ENCODE results near the gene MESP1.

MESP1 gene

DNA sequence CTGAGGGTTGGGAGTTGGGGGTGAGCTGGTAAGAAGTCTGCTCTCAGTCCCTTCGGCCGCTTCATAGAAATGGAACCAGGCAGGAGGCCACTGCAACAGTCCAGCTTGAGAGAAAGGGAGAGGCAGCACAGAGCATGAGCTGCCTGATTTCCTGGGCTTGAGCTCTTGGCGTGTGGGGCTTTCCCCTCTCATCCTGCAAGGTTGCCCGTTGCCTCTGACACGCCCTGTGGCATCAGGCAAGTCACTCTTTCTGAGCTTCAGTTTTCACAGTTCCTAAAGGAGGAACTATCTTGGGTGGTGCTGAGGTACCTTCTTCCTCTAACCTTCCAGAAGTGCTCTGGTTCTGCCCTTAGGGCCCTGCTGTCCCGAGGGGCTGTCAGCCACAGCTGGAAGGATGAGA is 30.0 kb upstream of the MESP1 start:
- no peak for DNase-seq (ENCODE audit: low spot score)

DNA sequence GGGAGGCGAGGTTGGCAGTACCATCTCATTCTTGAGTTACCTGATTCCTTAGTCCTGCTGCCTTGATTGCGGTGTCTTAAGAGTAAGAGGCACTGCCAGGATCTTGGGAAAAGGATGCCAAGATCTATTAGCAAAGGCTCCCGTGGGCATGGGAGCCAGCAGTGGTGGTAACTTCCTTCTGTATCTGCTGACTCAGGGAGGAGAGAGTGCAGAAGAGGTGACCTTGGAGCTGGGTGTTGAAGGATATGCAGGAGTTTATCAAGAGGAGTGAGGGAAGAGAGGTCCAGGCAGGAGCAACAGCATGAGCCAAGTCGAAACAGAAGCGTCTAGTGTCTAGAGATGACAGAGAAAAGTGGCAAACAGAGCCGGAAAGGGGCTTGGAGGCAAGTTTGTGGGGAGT is 29.6 kb upstream of the MESP1 start:
- DNase-seq (ENCODE audit: low spot score): no peak

DNA sequence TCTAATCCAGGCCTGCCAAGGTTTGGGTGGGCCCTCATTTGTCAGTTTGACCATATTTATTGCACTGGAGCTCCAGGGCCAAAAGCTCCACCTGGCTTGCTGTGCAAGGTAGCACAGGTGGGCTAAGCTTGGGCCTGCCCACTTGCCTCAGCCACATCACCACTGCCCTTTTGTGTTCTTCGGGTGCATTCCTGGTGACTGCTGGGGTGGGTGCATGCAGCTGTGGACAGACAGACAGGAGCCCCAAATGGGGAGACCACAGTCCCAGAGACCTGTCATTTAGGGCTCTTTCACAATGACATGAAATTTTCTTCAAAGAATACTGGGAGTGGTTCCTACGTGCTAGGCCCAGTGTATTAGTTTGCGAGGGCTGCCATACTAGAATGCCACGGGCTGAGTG is 27.8 kb upstream of the MESP1 start:
- DNase-seq (ENCODE audit: low spot score): no peak

DNA sequence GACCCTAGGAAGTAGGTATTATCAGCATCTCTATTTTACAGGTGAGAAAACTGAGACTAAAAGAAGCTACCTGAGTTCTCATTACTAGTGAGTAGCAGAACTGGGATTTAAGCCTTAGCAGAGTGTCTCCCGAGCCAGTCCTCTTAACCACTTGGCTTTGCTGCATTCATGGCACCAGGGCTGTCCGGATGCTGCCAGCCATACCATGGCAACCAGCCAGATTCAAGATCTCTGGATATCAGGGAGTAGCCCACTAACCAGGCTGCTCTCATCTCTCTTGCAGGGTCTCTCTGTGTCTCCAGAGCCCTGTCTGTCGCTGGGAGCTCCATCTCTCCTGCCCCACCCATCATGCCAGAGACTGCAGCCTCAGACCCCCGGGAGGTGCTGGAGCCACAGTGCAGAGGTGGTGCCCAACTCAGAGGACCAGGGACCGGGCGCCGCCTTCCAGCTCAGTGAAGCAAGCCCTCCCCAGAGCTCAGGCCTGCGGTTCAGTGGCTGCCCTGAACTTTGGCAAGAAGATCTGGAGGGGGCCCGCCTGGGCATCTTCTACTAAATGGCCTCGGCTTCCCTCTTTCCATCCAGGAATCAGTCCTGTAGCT is 26.8 kb upstream of the MESP1 start:
- no peak for DNase-seq (ENCODE audit: low spot score)

DNA sequence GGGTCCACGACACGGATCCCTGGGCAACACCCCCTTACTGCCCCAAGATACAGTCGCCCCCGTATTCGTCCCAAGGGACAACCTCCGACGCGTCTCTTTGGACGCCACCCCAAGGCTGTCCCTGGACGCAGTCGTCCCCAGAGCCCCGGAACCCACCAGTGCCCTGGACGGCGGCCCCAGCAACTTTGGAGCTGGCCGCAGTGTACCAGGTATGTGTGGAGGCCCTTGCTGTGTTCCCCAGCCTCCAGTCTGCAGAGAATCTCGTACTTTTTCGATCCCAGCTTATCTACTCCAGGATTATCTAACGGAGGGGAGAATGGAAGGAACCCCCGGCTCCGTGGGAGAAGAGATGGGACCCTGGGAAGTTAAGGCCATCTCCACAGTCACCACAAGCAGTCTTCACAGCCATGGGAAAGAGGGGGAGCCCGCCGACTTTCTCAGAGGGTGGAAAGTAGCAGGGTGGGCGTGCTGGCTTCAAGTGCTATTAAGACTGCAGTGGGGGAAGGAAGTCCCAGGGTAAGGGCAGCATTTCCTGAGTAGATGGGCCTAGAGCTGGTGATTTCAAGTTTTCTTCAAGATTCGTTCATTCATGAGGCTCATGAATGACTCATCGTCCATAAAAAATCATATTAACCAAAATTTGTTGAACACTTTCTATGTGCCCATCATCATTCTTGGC is 26.2 kb upstream of the MESP1 start:
- DNase-seq (ENCODE audit: low spot score): no peak

DNA sequence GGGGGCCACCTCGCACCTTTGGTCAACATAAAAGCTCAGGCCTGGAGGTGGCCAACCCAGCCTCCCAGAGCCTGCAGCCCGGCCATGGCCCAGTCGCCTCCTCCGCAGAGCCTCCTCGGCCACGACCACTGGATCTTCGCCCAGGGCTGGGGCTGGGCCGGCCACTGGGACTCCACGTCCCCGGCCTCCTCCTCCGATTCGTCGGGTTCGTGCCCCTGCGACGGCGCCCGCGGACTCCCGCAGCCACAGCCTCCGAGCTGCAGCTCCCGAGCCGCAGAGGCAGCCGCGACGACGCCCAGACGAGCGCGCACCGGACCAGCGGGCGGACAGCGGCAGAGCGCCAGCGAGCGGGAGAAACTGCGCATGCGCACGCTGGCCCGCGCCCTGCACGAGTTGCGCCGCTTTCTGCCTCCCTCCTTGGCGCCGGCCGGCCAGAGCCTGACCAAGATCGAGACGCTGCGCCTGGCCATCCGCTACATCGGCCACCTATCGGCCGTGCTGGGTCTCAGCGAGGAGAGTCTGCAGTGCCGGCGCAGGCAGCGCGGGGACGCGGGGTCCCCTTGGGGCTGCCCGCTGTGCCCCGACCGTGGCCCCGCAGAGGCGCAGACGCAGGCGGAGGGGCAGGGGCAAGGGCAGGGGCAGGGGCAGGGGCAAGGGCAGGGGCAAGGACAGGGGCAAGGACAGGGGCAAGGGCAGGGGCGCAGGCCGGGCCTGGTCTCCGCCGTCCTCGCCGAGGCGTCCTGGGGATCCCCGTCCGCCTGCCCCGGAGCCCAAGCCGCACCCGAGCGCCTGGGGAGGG is 25.4 kb upstream of the MESP1 start, which contains the start of gene MESP2:
Gene MESP2, plus strand, starts transcription at position 59 of the 799 bp plus-strand sequence. Its CDS starts 26 bp downstream, at position 85.
- peak; percentile 84 for DNase-seq (ENCODE audit: low spot score)

DNA sequence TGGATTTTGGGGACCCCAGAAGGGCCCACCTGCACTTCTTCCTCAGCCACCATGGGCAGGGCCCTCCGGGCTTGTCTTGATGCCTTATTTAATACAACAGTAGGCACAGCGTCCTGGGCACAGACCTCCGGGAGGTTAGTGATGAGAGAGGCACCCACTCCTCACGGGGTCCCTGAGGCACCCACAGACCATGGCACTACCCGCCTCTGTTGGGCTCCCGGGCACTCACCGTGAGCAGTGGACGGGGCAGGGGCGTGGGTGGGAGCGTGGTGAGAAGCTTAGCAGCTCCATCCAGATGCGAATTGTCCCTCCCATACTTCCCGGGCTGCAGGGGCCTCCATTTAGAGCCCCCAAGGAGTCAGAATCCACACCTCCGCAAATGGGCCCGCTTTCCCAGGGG is 24.8 kb upstream of the MESP1 start:
- no peak for DNase-seq (ENCODE audit: low spot score)

DNA sequence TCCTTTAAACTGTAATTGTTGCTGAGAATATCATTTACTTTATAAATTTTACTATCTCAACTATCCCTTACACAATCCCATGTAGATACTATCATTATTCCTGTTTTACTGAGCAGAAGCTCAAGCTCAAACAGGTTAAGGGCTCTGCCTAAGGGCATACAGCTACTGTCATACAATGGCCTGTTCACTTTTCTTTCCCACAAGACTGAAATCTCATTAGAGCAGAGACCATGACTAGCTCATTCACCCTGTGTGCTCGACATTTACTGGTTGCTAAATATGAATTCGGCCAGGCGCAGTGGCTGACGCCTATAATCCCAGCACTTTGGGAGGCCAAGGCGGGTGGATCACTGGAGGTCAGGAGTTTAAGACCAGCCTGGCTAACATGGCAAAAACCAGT is 23.4 kb upstream of the MESP1 start:
- DNase-seq (ENCODE audit: low spot score): no peak

DNA sequence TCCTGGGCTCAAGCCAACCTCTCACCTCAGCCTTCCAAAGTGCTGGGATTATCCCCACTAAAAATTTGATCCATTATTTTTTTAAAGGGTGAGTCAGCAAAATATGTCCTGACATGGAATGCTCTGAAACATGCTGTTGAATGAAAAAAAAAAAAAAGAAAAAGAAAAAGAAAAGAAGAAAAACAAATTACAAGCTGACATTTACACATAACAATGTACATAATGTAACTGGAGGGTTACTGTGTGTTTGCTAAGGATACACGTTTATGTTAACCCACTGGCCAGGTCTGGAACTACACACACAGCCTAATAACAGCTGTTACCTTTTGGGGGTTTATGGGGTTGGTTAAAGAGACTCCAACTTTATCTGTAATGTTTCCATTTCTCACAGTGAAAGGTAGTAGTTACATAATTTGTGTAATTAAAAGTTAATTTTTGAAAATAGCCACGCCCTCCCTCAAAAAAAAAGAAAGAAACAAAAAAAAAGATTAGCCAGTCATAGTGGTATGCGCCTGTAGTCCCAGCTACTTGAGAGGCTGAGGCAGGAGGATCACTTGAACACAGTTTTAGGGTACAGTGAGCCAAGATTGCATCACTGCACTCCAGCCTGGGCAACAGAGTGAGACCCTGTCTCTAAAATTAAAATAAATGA is 22.0 kb upstream of the MESP1 start:
- peak; percentile 29 for DNase-seq (ENCODE audit: low spot score)

DNA sequence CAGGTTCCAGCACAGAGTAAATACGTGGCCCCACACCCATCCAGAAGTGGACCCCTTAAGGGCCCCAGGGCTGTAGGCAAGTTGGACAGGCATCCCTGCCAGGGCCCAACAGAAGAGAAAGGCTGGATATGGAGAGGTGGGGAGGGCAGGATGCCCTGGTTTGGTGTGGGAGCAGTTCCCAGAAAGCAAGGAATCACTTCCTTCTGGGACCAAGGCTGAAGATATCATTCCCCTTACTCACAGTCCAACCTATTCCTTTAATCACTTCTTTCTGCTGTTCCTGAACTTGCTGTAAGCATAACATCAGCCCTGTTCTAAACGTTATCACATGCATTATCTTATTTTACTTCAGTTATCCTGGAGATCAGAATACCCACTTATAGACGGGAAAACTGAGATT is 19.0 kb upstream of the MESP1 start:
- no peak for DNase-seq (ENCODE audit: low spot score)

DNA sequence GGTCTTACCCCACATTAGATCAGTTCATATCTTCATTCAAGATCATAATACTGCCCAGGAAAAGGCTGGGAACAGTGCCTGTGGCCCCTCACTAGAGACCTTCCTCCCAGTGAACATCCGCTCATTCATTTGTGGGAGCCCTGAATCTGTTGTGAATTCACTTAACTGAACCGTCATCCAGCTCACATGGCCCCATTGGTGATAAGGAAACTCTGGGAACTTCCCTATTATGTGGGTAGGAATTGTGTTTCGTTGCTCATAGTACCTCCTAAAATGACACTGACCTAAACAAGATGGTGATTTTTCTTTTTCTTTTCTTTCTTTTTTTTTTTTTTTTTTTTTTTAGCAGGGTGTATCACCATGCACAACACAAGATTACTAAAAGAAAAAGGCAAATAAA is 18.3 kb upstream of the MESP1 start:
- no peak for DNase-seq (ENCODE audit: low spot score)

DNA sequence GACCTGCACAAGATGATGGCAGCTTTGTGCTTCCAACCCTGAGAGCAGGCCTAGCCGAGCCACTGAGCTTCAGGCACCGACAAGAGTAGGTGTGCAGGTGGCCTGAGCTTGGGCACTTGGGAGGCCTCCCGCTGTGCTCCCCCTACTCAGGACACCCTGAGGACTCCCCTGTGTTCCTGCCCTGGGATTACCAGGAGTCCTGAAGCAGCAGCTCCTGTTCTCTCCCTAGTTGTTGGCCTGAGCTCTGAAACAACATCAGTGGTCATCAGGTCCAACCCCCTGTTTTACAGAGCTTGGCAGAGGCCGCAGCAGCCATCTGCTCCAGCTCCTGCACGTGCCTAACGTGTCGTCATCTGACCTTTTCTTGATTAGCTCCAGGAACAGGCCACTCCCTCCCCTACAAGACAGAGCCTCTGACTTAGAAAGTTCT is 17.0 kb upstream of the MESP1 start:
- no peak for DNase-seq (ENCODE audit: low spot score)

DNA sequence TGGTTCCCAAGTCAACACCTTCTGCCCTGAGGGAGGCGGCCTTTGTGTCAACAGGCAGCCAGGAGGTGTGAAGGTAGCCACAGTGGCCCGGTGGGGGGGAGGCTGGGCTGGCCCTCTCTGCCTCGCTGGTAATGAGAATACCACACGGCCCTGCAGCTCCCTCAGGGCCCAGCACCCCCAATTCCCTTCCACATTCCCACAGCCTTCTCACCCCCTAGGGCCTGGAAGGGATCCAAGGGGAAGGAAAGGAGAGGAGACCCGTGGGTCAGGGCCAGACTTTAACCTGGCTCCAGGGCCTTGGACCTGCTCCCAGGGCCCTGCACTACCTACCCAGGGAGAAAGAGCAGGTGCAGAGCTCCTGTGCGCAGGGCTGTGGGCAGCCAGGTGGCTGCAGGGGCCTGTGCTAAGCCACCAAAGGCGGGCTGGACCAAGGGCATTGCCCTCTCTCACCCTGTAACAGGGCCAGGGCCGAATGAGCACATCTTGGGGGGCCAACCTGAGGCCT is 16.4 kb upstream of the MESP1 start:
- no peak for DNase-seq (ENCODE audit: low spot score)

DNA sequence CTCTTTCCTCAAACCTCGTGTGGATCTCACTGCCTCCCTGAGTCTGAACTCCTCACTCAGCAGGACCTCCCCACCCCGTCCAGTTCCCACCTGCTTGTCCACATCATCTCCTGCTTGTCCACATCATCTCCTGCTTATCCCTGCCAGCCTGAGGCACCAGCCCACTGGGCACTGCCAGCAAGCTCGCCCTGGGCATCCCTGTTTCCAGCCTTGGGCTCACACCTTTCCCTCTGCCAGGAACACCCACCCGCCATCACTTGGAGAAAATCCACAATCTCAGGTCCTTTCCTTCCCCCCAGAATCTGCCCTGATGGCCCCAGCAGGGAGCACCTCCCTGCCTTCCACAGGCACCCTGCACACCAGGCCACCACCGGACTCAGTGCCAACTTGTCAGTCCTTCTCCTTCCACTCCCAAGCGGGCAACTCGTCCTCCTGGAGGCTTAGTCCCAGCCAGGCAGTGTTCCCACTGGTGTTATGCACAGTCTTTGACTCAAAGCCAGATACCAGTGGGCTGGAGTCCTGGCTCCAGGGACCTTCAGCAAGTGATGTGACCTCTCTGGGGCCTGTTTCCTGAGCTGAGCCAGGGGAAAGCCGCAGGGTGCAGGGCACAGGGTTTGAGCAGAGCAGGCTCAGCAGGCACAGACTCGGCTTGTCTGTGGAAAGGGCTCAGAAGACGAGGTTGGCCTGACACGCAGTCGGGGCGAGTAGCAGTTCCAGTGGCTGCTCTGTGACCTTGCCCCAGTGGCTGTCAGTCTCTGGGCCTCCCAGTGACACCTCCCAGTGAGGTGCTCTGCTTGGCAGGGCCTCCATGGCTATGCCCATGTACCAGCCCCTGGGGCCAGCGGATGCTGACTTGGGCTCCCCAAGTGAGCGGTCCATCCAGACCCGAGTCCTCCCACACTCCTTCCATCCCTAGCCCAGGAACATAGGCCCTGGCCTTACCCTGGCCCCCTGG is 15.6 kb upstream of the MESP1 start:
- no peak for DNase-seq (ENCODE audit: low spot score)

DNA sequence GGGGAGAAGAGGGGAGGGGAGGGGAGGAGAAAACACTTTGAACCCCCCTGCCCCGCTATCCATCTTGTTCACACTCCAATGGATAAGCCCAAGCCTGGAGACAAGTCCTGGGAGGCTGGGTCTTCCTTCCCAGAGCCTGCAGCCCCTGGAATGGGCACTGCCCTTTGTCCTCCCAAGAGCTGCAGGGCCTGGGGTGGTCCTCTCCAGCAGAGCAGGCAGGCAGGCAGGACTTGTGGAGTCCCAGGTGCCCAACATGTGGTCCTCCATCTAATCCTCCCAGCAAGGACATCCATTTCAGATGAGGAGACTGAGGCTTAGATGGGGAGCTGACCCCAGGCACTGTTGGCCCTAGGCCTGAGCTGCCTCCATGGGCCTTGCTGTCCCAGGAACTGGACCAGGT is 14.6 kb upstream of the MESP1 start:
- no peak for DNase-seq (ENCODE audit: low spot score)

DNA sequence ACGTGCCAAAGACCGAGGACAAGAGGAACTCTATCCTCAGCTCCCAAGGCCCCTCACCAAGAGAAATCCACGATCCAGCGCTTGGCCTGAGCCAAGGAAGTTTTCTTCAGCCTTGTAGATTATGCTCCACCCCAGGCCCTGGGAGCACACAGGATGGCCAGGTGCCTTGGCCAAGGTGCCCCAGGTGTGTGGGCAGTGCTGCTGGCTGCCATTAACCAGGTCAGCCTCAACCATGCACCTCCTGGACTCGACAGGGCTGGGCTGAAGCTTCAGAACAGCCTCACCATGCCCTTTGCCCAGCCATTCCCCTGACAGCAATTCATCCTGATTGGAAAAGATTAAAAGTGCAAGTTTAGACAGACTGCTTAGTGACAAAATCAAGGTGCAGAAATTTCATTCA is 10.9 kb upstream of the MESP1 start:
- no peak for DNase-seq (ENCODE audit: low spot score)

DNA sequence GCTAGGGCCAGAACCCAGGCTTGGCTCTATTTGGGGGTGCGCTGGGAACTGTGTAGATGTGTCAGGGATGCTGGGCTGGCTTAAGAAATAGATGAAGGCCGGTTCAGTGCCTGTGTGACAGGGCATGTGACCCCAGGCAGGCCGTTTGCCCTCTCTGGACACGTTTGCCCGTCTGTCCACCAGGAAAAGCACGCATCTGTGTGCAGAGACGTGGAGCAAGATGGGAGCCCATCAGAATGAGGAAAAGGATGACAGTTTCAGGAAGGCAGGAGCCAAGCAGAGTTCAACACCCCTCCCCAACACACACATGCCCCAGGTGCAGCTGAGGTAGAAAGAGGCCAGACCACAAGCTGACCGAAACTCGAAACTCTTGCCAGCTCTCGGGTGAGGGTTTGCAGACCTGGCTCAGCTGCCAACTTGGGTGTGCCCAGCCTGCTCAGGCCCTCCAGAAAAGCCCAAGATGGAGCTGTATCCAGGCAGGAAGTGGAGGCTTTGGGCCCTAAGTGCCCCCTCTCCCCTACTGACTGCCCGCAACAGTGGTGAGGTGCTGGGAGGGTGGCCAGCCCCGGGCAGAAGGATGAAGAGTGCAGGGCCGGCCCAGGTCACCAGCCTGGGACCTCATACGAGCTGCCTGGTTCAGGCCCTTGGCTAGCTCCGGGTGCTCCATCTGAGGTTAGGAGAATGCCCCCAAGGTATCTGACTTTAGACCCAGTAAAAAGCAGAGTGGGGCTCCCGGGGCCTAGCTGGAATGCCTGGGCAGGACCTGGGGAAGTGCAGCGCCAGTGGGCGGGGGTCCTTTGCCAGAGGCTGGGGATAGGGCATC is 10.2 kb upstream of the MESP1 start:
- DNase-seq (ENCODE audit: low spot score): no peak

DNA sequence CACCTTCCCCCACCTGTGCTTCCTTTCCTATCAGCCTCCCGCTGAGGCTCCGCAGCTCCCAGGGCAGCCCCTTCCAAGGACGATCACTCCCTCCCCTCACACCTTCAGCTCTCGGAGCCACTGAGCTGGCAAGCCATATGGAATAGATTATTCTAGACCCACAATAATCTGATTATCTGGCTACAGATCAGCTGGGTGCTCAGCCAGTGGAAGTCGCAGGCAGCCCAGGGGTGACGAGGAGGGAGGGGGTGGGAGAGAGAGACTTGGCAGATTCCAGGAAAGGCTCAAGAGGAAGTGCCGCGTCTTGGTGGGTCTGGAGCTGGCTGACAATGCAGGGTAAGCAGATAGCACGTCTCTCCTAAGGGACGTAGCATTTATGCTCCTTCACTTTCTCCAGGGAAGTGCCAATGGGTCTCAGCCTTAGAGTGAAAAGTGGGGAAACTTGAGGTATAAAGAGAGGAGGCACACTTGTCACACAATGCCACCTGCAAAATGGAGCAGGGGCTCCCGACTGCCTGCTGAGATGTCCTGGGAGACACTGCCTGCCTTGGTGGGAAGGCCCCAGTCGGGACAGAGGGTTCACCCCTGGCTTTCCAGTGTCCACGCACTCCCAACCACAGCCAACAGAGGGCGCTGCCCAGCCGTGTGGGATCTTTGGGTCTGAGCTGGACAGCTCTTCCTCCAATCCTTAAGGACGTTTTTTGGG is 9.4 kb upstream of the MESP1 start:
- DNase-seq (ENCODE audit: low spot score): peak; percentile 79

DNA sequence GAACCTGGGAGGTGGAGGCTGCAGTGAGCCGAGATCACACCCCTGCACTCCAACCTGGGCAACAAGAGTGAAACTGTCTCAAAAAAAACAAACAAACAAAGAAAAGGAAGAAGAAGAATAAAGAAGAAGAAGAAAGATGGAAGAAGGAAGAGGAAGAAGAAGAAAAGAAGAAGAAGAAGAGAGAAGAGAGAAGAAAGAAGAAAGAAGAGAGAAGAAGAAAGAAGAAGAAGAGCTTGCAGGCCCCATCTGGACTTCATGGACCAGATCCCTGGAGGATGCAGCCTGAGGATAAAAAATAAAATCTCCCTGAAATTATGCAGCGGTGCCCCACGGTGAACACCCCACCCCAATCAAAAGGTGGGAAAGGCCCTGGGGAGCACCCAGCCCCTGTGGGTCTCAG is 8.8 kb upstream of the MESP1 start:
- no peak for DNase-seq (ENCODE audit: low spot score)

DNA sequence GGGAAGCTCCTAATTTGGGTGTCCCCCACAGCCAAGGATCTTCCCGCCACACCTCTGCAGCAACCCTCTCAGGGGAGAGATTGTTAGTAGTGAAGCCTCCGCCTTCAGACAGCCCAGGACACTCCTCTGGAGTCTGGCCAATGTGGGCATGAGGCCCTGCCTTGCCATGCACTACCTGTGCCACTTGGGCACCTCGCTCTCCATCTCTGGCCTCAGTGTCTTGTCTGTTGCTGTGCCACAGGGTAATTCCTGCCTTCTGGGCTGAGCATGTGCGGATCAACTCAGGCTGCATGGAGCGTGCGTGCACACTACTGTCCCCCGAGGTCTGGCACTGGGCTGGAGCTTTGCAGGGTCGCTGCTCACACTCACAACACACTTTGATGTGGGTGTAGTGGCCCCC is 7.9 kb upstream of the MESP1 start:
- DNase-seq (ENCODE audit: low spot score): no peak
